Embryonic facial prominence (tissue), 1 donor: ENCODE results near the gene FCSK.
A peak's percentile ranks its signal among the peaks of the same experiment; 100 is the strongest.
"Not testable (repeated sequence)": the region's sequence is repeated elsewhere in the genome, so short reads cannot be mapped to it uniquely, and the experiment has no call there.

Source experiments
- DNase-seq: peaks from one replicate; pipeline ENCODE4 v3.0.0-alpha.2; 2016; ENCODE audit errors: extremely low spot score

The FCSK gene

DNA sequence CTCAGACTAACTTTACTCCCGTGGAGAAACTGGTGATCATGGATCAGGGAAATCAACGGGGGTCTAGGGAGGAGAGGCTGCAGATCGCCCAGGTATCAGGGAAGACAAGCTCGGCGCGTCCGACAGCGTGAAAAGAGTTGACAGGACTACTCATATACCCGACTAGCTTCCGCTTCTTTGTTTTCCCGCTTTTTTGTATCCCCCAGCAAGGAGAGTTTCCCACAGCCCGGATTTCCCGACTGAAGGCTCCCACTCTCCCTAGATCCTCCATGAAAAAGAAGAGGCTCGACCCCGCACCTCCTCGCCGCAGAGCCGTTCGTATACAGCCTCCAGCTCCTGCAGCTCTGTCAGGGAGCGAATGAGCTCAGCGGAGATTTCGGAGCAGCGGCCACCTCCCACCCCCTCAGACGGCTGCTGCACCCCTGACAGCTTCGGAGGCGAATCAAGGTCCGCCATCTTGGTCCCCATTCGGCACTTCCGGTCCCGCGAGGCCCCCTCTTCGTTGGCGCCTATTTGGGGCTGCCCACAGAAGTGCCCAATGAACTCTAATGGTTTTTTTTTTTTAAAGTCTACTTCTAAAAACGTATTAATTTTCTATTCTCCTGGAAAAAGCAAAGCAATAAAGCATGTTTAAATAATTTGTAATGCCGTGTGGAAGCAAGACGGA, 68.8 kb downstream of the FCSK start, which contains the start of gene COG4:
Gene COG4, minus strand, starts transcription at position 479 of the 667 bp plus-strand sequence. Its CDS starts 11 bp downstream, at position 468.
- peak; percentile 81 for DNase-seq

DNA sequence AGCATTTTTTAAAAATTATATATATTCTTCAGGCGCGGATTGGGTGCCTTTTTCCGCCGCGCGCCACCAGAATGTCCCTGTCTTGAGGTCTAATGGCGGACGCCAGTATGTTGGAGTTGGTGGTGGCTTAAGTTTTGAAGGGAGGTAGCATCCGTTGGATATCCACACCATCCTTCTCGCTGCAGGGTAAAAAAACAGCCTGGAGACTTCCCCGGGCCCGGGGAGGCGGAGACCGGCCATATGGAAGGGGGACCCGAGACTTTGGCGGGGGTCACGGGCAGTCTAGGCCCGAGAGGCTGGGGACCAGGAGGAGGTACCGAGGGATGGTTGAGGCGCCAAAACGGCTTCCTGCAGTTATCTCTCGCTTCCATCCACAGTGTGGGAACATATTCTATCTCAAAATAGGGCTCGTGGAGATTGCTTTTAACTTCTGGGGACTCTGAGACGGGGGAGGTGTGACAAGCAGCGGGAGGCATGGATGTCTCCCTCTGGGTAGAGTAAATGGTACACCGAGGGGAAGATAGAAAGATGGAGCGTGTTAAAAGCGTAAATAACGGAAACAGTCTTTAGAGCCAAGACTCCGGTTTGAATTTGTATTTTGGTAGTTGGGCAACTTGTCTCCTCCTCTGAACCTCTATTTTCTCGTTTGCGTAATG, 69.5 kb downstream of the FCSK start, which contains the start of gene SF3B3:
Gene SF3B3, plus strand, starts transcription at position 74 of the 656 bp plus-strand sequence. CDS start 2,841 bp downstream, outside the sequence.
- peak; percentile 27 for DNase-seq

DNA sequence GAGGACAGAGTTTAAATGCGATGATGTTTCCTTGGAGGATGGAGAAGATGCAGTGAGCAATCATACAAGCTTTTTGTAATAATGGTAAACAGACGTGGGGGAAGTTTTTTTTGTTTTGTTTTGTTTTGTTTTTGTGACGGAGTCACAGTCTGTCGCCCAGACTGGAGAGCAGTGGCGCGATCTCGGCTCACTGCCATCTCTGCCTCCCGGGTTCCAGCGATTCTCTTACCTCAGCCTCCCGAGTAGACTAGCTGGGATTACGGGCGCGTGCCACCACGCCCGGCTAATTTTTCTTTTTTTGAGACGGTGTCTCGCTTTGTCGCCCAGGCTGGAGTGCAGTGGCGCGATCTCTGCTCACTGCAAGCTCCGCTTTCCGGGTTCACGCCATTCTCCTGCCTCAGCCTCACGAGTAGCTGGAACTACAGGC, 70.0 kb downstream of the FCSK start:
- DNase-seq = not testable (repeated sequence)

DNA sequence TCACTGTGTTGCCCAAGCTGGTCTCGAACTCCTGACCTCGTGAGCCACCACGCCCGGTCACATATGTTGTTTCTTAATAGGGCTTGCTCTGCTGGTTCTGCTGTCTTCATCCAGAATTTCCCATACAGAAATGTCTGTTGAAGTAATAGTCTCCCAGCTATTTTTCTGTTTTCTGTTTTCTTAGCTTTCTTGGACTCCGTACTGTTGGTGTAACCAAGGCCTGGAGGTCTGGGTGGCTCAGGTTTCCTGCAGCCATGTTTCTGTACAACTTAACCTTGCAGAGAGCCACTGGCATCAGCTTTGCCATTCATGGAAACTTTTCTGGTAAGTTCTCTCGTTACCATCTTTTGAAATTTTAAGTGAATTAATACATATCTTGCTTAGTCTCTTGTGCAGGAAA, 72.0 kb downstream of the FCSK start:
- no peak for DNase-seq

DNA sequence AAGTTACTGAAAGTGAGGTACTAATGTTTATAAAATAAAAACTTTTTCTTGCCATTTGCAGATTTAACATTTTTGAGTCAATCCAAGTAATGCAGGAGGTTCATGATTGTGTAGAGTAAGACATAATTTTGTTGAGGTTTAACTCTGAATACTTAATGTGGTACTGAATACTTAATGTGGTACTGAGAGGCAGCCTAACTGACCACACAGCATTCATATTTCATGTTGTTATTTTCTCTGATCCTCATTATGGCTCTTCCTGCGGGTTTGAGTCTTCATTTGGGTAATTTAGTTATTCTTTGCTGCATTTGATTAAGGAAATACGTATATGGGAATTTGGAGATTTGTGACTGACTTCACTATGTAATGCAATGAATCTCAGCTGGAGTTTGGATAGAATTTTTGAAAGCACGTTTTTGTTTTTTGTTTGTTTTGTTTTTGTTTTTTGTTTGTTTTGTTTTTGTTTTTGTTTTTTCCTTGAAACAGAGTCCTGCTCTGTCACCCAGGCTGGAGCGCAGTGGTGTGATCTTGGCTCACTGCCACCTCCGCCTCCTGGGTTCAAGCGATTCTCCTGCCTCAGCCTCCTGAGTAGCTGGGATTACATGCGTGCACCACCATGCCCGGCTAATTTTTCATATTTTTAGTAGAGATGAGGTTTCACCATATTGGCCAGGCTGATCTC, 73.1 kb downstream of the FCSK start:
- no peak for DNase-seq

DNA sequence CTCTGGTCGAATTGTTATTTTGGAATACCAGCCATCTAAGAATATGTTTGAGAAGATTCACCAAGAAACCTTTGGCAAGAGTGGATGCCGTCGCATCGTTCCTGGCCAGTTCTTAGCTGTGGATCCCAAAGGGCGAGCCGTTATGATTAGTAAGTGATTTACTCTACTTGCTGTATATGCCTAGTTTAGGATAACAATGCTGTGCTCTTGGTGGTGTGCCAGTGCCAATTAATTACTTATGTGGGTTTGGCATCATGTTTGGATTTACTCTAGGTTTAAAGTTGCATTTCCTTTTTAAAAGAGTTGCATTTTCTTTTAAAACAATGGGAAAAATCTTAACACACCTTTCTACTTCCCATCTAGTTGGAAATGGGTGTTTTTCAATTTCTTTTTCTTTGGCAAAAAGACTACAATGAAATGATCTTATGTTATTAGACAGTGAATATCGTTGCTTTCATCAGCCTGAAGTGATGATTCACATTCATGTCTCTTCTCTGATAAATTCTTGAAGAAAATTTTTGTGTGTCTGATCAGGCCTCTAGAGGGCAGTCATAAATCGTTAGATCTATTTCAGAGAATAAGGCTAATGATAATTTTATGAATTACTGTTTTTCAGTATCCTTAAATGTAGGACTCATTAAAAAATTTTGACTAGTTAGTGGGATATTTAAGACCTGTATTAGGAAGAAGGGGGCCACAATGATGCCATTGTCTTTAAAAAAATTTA, 74.8 kb downstream of the FCSK start:
- DNase-seq = no peak
